GM12864 (cell line): ENCODE measurements around the gene FURIN.

Experiments
- DNase-seq: peaks from one replicate; pipeline ENCODE4 v3.0.0-alpha.2; 2011; ENCODE audit warnings: low read depth
- H3K4me3 ChIP-seq: 2 replicates; pipeline ENCODE4 v1.5.1; 2011; ENCODE audit warnings: mild to moderate bottlenecking, low read depth, low read length, control low read depth
- CTCF ChIP-seq: IDR thresholded peaks from 2 replicates; pipeline ENCODE4 v1.5.1; 2011; ENCODE audit warnings: low read depth, mild to moderate bottlenecking, moderate library complexity, low read length, control low read depth, inconsistent platforms; ENCODE audit errors: missing control alignments

The FURIN gene

GRCh38 chr15:90883976-90884718, 15.8 kb downstream of the FURIN start, which contains the start of gene FES:
TSS of gene FES (plus strand) at chr15:90884504. CDS start at chr15:90885046, 542 bp downstream.
- DNase-seq = no peak
- peak within 1 kb of the TSS; percentile 3; the same call in 1 of the 2 replicates for H3K4me3 ChIP-seq
- no peak for TF ChIP-seq CTCF

GRCh38 chr15:90884719-90885431, 16.5 kb downstream of the FURIN start:
- TF ChIP-seq CTCF = no peak
- DNase-seq = no peak
- H3K4me3 ChIP-seq = no peak overlapping the region

- no peak overlapping the region for H3K4me3 ChIP-seq
- peak; percentile 97 for TF ChIP-seq CTCF
- DNase-seq = peak; percentile 19
Measured at GRCh38 chr15:90885432-90886290, 17.3 kb downstream of the FURIN start.

GRCh38 chr15:90886291-90886614, 17.9 kb downstream of the FURIN start:
- TF ChIP-seq CTCF = no peak
- DNase-seq = no peak
- H3K4me3 ChIP-seq = no peak overlapping the region

GRCh38 chr15:90887037-90887481, 18.7 kb downstream of the FURIN start:
- TF ChIP-seq CTCF = no peak
- no peak for DNase-seq
- H3K4me3 ChIP-seq = no peak overlapping the region

GRCh38 chr15:90889313-90889730, 20.9 kb downstream of the FURIN start:
- TF ChIP-seq CTCF = no peak
- no peak overlapping the region for H3K4me3 ChIP-seq
- DNase-seq = no peak
